Stimulated activated CD4-positive, alpha-beta T cell treated with anti-CD3 and anti-CD28 coated beads, Interleukin-15, amount 100 ng/mL, for 24 hours (primary cell): ENCODE data around the gene CFAP100.

Source experiments
- DNase-seq: peaks from one replicate; pipeline ENCODE4 v3.0.0-alpha.2; 2020

The CFAP100 gene

GRCh38 chr3:126406389-126407296 is 11.9 kb downstream of the CFAP100 start:
- no peak for DNase-seq

GRCh38 chr3:126407412-126408044 is 12.8 kb downstream of the CFAP100 start:
- no peak for DNase-seq

- no peak for DNase-seq
Measured at GRCh38 chr3:126408099-126408498, 13.4 kb downstream of the CFAP100 start.

GRCh38 chr3:126412841-126413692 is 18.4 kb downstream of the CFAP100 start:
- DNase-seq: no peak

GRCh38 chr3:126413693-126414080 is 19.0 kb downstream of the CFAP100 start:
- no peak for DNase-seq

GRCh38 chr3:126414406-126414805 is 19.7 kb downstream of the CFAP100 start:
- no peak for DNase-seq

- no peak for DNase-seq
Measured at GRCh38 chr3:126414961-126415660, 20.4 kb downstream of the CFAP100 start.

- no peak for DNase-seq
Measured at GRCh38 chr3:126415661-126416591, 21.2 kb downstream of the CFAP100 start.

- DNase-seq: no peak
Measured at GRCh38 chr3:126416943-126417342, 22.2 kb downstream of the CFAP100 start.

GRCh38 chr3:126417515-126417914 is 22.8 kb downstream of the CFAP100 start:
- DNase-seq: no peak

GRCh38 chr3:126417981-126418530 is 23.3 kb downstream of the CFAP100 start:
- no peak for DNase-seq

GRCh38 chr3:126418661-126419131 is 24.0 kb downstream of the CFAP100 start:
- DNase-seq: no peak

- DNase-seq: no peak
Measured at GRCh38 chr3:126419151-126419703, 24.5 kb downstream of the CFAP100 start.

- no peak for DNase-seq
Measured at GRCh38 chr3:126419886-126420786, 25.4 kb downstream of the CFAP100 start.

GRCh38 chr3:126421573-126422119 is 26.9 kb downstream of the CFAP100 start:
- DNase-seq: no peak

GRCh38 chr3:126422121-126422520 is 27.4 kb downstream of the CFAP100 start:
- DNase-seq: no peak

GRCh38 chr3:126422571-126423091 is 27.9 kb downstream of the CFAP100 start:
- DNase-seq: no peak

GRCh38 chr3:126423191-126424038 is 28.7 kb downstream of the CFAP100 start:
- DNase-seq: no peak
